EL (cell line): ENCODE measurements around the gene POFUT2.
A peak's percentile ranks its signal among the peaks of the same experiment; 100 is the strongest.

Experiments used
- DNase-seq: peaks from one replicate; pipeline ENCODE4 v3.0.0-alpha.2; 2016

POFUT2 gene

DNA sequence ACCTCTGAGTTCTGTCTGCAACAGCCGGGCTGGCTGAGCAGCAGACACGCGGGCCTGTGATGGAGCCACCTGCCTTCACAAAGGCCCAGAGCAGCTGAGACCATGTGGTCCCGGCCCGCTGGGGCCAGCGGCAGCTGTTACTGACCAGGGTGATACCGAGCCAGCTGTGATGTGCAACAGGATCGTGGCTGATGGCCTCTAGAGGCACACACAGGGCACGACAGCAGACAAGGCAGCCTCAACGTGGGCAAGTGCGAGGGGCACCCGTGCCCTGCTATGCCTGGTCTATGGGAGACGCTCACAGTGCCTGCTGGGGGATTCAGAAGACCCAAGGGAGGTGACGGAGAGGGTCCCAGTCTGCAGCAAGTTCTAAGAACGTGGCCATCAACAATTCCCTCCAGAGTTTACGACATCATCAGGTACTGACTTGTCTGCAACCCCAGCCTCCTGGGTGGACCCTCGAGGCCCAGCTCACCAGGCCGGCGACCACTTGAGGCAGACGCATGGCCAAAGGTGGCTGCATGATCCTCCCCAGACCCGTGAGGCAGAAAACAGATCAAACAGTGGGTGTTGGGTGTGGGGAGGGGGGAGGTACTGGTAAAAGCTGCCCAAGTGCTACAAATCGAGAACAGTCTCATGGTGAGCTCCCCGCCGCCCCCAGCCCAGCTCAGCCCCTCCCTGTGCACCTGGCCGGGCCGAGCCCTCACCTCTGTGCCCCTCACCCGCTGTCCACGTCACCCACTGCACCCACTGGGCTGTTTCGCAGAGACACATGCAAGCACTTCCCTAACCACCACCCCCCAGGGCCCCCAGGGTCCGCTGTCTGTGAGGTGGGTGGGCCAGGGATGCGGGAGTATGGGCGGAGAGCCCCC lies 6.0 kb downstream of the POFUT2 start:
- DNase-seq = no peak

- no peak for DNase-seq
These were observed 6.7 kb downstream of the POFUT2 start for GRCh38 chr21:45280969-45281368.

DNA sequence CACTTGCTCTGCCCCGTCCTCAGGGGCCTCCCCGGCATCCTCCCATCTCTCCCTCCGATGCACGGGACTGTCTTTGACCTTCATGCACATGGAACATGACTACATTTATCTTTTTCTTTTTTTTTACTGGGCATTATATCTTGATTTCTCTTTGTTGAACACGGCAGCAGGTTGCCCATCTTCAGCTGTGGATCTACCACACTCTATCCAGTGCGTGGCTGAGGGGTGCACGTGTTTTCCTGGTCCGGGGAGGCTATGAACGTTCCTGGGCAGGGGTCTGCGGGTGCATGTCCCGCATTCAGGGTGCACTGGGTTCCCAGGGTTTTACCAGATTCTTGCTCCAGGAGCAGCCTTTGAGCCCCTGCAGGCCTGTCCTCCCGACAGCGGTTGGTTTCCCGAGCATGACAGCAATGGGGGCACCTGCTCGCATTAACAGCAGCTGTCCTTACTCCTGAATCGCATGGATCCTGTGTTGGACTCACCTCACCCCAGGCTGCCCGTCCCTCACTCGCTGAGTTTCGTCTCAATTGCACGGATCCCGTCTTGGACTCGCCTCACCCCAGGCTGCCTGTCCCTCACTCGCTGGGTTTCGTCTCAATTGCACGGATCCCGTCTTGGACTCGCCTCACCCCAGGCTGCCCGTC lies 7.4 kb downstream of the POFUT2 start:
- no peak for DNase-seq

DNA sequence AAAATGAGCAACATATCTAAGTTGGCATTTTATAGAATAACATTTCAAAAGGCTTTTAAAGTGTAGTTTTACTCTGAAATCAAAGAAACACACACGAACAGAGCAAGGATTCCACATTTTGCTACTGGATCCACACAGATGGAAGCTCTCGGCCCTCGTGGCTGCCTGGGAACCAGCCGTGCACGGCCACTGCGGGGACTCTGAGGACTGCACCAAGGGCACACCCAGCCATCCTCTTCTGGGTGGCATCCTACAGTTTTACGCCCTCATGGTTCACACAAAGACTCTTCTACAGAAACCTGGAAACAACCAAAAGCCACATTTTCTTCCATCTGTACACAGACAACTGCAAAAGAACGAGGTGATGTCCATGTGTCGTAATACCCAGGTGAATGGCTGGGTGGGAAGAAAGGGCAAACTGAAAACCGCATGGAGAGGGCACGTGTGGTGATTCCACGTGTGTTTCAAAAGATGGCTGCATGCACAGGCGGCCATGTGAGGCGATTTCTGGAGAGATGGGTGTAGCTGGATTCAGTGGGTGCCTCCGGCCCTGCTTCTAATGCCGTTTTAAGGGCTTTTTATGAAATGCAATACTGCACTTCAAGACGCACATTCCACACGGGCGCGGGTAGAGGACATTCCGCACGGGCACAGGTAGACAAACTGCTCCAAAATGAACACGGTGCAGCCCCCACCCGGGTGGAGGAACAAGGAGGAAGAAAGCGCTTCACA lies 8.1 kb downstream of the POFUT2 start:
- no peak for DNase-seq

DNA sequence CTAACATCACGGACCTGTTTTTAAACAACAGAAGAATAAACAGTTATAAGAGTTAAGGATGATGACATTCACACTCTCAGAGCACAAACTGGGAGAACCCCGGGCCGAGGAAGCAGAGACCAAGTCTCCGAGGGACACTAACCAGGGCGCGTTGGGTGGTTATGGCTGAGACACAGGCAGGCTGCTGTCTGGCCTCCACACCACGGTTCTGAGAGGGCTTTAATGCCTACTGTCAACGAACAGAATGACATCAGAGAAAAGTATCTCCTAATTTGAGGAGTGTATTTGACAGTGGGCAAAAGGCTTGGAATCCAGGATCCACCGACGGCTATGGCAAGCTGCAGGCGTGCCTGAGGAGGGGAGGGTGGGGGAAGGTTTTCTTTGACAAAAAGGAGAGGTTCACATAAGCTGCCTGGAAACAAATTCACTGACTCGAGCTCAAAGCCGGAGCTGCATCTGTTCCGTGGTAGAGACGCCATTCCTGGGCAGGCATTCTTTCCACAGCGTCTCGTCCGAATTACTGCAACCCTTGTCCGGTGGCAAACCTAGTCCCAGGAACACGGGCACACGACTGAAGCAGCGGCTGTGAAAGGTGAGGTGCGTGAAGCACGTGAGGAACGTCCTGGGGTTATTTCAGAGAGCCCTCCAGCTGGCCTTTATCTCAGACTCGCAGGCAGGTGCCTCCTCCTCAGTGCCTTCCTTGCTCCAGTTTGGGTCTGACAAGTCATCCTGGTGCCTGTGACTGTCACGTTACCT lies 9.4 kb downstream of the POFUT2 start:
- DNase-seq = no peak

GRCh38 chr21:45277101-45278045 lies 10.3 kb downstream of the POFUT2 start:
- no peak for DNase-seq

- DNase-seq = no peak
These were observed 11.1 kb downstream of the POFUT2 start for GRCh38 chr21:45276596-45276995.

DNA sequence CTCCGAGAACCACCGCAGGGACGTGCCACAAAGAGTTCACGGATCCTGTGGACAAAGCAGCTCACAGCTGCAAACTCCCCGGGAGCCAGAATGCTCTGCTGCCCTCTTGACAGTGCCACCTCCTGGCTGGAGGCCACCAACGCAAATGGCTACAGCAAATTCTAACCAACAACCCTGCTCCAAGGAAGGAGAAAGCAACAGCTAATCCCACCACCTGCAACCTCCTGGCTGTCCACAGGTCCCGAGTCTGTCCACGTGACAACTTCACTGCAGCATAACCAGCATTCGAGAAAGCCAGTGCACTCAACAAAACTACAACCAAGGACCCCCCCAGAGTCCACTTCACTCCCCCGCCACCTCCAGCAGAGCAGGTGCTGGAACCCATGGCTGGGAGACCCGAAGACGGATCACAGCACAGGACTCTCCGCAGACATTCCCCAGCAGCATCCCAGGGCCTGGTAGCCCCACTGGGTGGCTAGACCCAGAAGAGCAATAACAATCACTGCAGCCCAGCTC lies 17.3 kb downstream of the POFUT2 start:
- DNase-seq = no peak

DNA sequence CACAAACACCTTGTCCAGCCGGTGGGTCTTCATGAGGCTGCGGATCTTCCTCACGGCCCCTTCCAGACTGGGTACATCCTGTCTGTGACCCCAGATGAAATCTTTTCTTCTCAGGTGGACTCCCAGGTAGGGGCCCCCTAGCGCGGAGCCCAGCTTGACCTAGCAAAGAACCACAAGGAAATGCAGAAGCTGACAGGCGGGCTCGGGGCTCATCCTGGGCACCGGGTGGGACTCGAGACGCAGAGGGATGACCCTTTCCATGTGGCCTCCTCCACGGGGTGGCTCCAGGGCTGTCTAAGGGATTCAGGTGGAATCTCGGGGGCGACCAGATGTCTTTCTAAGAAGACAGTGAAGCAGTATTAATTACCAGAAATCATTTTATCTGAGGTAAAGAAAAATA lies 17.8 kb downstream of the POFUT2 start:
- no peak for DNase-seq

DNA sequence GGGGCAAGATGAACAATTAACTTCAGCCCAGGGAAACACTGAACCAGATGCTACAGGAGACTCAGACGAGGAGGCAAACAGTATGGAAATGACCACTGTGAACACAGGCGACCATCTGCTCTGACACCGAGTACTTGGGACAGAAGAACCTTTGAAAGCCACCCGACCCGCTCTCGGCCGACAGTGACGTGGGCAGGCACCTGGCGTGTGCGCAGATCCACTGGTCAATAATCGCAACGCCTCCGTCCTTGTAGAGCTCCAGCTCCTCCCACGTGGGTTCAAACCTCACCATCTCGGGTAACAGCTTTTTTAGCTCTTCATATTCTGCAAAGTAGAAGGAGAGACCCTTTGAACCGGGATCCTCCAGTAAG lies 20.3 kb downstream of the POFUT2 start:
- DNase-seq = no peak

DNA sequence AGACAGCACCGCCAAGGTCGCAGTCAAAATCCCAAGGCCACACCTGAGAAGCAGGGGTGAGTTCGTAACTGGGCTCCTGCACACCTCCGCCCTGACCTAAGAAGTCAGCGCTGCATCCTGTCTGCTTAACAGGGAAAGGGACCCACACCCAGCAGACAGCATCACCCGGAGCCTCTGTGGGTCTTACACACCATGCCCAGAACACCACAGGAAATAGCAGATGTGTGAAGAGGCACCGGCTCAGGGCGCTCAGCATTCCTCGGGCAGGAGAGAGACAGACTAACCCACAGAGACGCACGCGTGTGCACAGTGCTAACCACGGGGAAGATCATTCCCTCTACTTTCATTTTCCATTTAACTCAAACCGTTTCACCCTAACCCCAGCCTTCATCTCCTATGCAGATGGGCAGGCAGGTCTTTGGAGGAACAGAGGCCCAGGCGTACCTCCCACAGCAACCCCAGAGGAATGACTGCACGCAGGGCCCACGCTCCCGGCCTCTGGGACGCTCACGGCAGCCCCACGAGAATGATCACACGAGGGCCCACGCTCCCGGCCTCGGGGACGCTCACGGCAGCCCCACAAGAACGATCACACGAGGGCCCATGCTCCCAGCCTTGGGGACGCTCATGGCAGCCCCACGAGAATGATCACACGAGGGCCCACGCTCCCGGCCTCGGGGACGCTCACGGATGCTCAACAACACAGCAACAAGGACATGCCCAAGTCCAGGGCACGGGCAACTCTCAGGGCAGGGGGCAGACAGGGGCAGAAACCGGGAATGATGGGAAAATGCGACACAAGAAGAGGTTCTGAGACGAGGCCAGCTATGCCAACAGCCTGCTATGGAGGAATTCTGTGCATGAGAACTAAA lies 20.9 kb downstream of the POFUT2 start:
- DNase-seq = peak; percentile 36

- no peak for DNase-seq
These were observed 21.8 kb downstream of the POFUT2 start for GRCh38 chr21:45265721-45266517.

- no peak for DNase-seq
These were observed 22.7 kb downstream of the POFUT2 start for GRCh38 chr21:45264912-45265515.

GRCh38 chr21:45264146-45264911 lies 23.4 kb downstream of the POFUT2 start:
- DNase-seq = no peak

- DNase-seq = no peak
These were observed 24.2 kb downstream of the POFUT2 start for GRCh38 chr21:45263534-45263933.

GRCh38 chr21:45262616-45263015 lies 25.1 kb downstream of the POFUT2 start:
- no peak for DNase-seq

DNA sequence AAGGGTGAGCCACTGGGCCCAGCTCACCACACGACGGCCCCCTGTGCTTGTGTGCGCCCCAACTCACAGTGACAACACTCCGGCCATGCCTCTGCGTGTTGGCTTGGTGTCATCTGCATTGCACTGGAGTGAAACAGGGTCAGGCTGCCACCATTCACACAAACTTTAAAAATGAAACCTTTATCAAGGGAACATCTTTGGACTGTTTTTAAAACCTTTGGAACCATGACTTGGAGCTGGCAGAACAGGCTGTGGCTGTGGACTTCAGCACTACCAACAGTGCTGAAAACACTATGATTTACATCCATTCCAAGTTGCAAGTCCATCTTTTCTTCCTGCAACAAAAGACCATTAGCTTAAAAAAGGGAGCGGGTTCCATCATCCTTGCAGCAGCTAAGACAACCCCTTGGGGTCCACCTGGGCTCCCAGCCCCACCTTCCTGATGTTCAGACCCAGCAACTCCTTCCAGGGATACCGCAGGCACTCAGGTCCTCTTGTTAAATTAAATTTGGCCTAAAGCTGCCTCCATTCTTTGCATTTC lies 25.6 kb downstream of the POFUT2 start:
- DNase-seq = no peak

- DNase-seq = no peak
These were observed 26.6 kb downstream of the POFUT2 start for GRCh38 chr21:45261093-45261492.
